Measurements from ENCODE around the gene PUM1.

The PUM1 gene

DNA sequence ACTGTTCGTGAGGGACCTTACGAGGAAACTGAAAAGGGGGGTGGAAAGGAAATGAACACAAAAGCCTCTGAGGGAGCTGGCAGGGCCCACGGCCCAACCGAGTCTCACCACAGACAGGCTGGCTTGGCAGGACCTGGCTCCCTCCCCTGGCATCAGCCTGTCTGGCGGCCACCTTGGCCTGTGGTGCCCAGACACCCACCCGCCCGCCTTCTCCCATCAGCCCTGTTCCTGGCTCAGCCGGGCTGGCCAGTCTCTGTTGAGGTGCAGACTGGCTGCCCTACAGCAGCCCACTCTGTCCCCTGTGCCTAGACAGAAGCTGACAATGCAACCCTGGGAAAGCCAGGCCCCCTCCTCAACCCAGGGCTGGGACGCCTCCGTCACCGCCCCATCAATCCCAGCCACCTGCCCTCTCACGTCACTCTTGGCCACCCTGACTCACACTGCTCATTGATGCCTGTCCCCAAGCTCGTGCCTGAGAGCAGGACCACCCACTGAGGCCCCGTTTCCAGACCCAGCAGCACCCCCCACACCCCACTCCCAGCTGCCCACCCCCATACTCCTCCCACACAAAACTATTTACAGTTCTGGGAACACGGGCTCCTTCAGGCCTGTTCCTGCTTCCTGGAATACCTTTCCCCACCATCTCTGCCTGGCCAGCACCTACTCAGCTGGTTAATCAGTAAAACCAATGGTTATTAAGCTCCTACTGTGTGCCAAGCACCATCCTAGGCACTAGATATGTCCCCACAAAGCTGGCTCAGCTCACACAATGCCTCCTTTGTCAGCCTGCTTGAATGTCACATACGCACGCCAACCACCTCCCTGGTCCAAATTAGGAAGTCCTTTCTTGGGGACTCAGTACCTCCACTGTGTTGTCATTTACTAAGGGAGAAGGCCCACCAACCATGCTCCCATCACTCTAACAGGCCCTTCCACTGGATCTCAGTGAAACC lies 179.7 kb downstream of the PUM1 start:
- TF ChIP-seq, protein P1, sequence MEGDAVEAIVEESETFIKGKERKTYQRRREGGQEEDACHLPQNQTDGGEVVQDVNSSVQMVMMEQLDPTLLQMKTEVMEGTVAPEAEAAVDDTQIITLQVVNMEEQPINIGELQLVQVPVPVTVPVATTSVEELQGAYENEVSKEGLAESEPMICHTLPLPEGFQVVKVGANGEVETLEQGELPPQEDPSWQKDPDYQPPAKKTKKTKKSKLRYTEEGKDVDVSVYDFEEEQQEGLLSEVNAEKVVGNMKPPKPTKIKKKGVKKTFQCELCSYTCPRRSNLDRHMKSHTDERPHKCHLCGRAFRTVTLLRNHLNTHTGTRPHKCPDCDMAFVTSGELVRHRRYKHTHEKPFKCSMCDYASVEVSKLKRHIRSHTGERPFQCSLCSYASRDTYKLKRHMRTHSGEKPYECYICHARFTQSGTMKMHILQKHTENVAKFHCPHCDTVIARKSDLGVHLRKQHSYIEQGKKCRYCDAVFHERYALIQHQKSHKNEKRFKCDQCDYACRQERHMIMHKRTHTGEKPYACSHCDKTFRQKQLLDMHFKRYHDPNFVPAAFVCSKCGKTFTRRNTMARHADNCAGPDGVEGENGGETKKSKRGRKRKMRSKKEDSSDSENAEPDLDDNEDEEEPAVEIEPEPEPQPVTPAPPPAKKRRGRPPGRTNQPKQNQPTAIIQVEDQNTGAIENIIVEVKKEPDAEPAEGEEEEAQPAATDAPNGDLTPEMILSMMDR (conservative IDR thresholded peaks at IDR 0.05; ENCODE audit: low read depth): no peak

GRCh38 chr1:30884723-30885122 lies 180.8 kb downstream of the PUM1 start:
- ChIA-PET POLR2A (ENCODE audit: low non-redundant PET) (no interaction called here), CTCF (no interaction called here)
- no peak overlapping the region for H3K27ac ChIP-seq
- TF ChIP-seq, protein P1 (conservative IDR thresholded peaks at IDR 0.05; ENCODE audit: low read depth): no peak
- no peak for DNase-seq (ENCODE audit: low spot score)

More for the DNA sequence above, 179.7 kb downstream of the PUM1 start:
- H3K27ac ChIP-seq: no peak overlapping the region
- ChIA-PET CTCF (interaction anchor here (0.5 kb wide), 1 partner anchor 27 kb away, joined by 4 read pairs; no protein-coding TSS in a partner anchor), POLR2A (ENCODE audit: low non-redundant PET) (no interaction called here)
- DNase-seq (ENCODE audit: low spot score): no peak

GRCh38 chr1:30883389-30884172 lies 181.9 kb downstream of the PUM1 start:
- DNase-seq (ENCODE audit: low spot score): no peak
- POLR2A ChIA-PET (ENCODE audit: low non-redundant PET): no interaction called here
- H3K27ac ChIP-seq: no peak overlapping the region
- CTCF ChIA-PET: interaction anchor here (0.8 kb wide), 1 partner anchor 27 kb away, joined by 3 read pairs; no protein-coding TSS in a partner anchor
- TF ChIP-seq, protein P1 (conservative IDR thresholded peaks at IDR 0.05; ENCODE audit: low read depth): no peak

GRCh38 chr1:30882678-30883388 lies 182.7 kb downstream of the PUM1 start:
- CTCF ChIA-PET: no interaction called here
- no peak overlapping the region for H3K27ac ChIP-seq
- DNase-seq (ENCODE audit: low spot score): no peak
- POLR2A ChIA-PET (ENCODE audit: low non-redundant PET): no interaction called here
- TF ChIP-seq, protein P1 (conservative IDR thresholded peaks at IDR 0.05; ENCODE audit: low read depth): no peak

All from RWPE1 (cell line).